ENCODE measurements around the gene SVOP.

DNA sequence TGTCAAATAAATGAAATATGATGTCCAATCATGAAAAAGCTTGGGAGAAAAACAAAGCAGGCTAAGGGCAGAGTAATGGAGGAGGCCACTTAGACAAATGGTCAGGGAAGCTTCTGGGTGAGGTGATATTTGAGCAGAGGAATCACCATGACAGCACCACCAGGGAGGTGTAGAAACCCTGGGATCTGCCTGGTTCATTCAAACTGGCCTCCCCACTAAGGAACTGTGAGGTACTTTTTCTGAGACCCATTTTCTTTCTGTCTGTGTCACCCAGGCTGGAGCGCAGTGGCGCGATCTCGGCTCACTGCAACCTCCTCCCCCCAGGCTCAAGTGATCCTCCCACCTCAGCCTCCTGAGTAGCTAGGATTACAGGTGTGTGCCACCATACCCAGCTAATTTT is 155.7 kb downstream of the SVOP start:
- TF ChIP-seq POLR2A (IDR thresholded peaks at IDR 0.05; ENCODE audit: low read length) (no peak), GATA1 (IDR thresholded peaks at IDR 0.05; ENCODE audit: low read depth, low read length) (no peak)
